ENCODE measurements around the gene IGFALS.

- TF ChIP-seq CTCF (IDR thresholded peaks at IDR 0.05): no peak
- TF ChIP-seq POLR2A (IDR thresholded peaks at IDR 0.05): no peak
Observed at GRCh38 chr16:1810106-1810505, 16.6 kb upstream of the IGFALS start.

Measured in esophagus squamous epithelium (tissue), 4 donors.